Measurements from ENCODE around the gene ITLN1. TPM values are rescaled to one million over a fixed set of nuclear protein-coding genes. Genes with fewer than 3 reads are reported as not detected.
"Not testable (repeated sequence)": the region's sequence is repeated elsewhere in the genome, so short reads cannot be mapped to it uniquely, and the experiment has no call there.

The ITLN1 gene
- 1 to 10 TPM in 3 of 4 donors, under 1 TPM in 1; 0.30 to 4.7 (median 1.9) TPM for polyA plus RNA-seq (ENCODE audit: insufficient read length in 4 of 4)

DNA sequence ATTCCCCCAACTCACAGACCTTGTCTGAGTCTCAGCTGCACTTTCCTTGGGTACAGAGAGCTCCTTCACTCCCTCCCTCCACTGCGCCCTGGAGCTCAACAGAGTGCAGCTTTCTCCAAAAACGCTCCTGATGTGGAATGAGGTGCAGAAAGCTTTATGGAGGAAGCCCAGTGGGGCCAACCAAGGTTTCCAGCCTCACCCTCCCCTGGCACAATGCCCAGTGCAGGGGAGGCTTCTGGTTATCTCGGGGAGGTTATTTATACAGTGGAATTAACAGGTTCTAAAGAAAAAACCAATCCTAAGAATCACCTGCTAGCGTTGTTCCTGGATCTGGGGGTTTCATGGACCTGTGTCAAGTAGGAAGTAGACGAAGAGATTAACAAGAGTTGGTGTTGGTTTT is at the start of gene ITLN1:
ITLN1 (minus strand) TSS at position 139 of the 400 bp plus-strand sequence. CDS start 303 bp downstream, outside the sequence.
- no peak for DNase-seq (ENCODE audit: low read depth in 4 of 4, low spot score in 3 of 4)

DNA sequence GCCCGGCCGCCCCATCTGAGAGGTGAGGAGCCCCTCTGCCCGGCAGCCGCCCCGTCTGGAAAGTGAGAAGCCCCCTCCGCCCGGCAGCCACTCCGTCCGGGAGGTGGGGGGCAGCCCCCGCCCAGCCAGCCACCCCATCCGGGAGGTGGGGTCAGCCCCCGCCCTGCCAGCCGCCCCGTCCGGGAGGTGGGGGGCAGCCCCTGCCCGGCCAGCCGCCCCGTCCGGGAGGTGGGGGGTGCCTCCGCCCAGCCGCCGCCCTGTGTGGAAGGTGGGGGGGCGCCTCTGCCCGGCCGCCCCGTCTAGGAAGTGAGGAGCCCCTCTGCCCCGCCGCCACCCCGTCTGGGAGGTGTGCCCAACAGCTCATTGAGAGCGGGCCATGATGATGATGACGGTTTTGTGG is 48.3 kb upstream of the ITLN1 start:
- DNase-seq (ENCODE audit: low read depth in 4 of 4, low spot score in 3 of 4), result not testable (repeated sequence)

DNA sequence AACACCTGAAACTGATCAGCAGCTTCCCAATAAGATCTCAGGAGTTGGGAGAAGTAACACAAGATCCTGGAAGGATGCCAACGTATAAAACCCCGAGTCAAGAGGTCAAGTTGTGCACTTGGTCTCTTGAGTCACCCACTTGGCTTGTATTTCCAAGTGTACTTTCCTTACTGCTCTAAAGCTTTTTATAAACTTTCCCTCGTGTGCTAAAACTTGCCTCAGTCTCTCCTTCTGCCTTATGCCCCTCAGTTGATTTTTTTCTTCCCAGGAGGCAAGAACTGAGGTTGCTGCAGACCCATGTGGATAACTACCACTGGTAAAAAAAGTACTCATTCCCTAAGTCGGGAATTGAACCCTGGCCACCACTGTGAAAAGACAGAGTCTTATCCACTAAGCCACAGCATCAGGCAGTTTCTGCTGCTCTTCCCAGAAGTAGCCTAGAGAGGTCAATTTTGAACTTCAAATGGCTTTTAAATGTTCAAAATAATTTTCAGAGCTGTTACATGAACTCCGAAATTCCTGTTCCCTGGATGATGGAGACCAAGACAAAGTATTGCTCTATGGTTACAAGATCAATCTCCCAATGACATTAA is 40.8 kb upstream of the ITLN1 start:
- no peak for DNase-seq (ENCODE audit: low read depth in 4 of 4, low spot score in 3 of 4)

DNA sequence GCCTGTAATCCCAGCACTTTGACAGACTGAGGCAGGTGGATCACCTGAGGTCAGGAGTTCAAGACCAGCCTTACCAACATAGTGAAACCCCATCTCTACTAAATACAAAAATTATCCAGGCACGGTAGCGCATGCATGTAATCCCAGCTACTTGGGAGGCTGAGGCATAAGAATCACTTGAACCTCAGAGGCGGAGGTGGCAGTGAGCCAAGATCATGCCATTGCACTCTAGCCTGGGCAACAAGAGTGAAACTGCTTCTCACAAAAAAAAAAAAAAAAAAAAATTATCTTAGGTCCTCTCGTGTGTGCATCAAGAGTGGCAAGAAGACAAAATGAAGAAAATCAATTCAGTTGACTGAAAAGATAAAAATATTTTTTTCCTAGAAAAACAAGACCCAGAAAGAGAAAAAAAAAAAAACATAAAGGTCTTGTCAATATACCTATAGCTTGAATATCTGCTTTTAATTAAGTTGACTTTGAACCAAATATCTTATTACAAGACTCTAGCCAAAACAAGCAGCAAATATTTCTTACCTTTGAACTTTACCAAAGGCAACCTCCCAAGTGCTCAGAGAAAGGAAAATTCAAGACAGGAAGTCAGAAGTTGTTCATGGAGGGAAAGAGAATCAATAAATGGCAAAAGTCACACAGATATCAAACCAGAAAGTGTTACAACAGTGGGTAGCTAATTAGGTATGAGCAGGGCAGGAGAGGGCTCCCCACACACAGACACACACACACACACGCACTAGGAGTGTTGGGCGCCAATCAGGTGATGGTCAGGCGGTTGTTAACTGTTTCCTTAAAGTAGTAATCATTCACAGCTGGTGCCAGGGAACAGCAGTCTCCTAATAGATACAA is 40.0 kb upstream of the ITLN1 start:
- no peak for DNase-seq (ENCODE audit: low read depth in 4 of 4, low spot score in 3 of 4)

DNA sequence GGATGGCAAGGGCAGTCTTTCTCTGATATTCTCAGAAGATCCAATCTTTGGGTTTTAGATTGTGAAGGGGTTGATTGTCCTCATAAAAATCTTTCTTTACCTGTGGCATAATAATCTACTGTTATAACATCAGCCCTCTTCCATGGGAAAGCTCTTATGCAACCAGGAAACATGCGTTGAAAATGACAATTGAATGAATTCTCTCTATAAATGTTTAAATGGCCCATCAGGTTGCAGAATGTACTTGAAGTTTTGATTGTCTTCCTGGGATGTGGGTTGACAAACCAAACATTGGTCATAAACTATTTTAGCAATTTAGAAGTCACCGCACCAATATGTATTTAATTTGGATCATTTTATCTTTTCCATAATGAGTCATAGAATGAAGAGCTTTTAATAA is 31.7 kb upstream of the ITLN1 start:
- DNase-seq (ENCODE audit: low read depth in 4 of 4, low spot score in 3 of 4), result no peak

DNA sequence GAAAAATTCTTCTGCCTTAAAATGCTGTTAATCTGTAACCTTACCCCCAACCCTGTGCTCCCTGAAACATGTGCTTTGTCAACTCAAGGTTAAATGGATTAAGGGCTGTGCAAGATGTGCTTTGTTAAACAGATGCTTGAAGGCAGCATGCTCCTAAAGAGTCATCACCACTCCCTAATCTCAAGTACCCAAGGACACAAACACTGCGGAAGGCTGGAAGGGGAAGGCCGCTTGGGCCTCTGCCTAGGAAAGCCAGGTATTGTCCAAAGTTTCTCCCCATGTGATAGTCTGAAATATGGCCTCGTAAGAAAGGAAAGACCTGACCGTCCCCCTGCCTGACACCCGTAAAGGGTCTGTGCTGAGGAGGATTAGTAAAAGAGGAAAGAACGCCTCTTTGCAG is 28.2 kb upstream of the ITLN1 start:
- DNase-seq (ENCODE audit: low read depth in 4 of 4, low spot score in 3 of 4), result not testable (repeated sequence)

DNA sequence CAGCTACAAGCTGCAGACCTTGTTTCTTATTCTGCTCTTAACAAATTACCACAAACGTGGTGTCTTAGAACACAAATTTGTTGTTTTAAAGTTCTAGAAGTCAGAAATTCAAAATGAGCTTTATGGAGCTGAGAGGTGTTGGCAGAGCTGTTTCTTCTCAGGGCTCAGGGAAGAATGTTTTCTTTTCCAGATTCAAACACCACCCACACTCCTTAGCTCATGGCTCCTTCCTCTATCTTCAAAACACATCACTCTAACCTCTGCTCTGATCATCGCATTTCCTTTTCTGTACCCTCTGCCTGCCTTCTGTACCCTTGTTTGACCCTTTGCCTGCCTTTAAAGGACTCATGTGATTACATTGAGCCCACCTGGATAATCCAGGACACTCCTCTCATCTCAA is 26.9 kb upstream of the ITLN1 start:
- no peak for DNase-seq (ENCODE audit: low read depth in 4 of 4, low spot score in 3 of 4)

DNA sequence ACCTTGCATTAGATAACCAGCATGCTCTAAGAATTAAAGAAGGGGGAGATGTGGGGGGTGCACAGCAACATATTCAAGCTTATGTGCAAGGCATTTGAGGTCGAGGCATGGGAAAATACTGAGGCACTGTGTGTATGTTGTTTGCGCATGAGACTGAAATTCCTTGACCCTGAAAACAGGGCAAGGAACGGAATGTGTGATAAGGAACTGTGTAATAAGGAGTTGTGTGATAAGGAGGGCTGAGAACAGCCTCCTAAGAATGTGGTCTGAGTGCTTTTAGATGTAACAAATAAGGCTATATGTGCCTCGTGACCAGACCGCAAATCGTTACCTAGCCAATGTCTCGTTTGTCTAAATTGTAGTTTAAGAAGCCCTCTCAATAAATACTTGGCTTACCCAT is 26.5 kb upstream of the ITLN1 start:
- DNase-seq (ENCODE audit: low read depth in 4 of 4, low spot score in 3 of 4), result no peak

DNA sequence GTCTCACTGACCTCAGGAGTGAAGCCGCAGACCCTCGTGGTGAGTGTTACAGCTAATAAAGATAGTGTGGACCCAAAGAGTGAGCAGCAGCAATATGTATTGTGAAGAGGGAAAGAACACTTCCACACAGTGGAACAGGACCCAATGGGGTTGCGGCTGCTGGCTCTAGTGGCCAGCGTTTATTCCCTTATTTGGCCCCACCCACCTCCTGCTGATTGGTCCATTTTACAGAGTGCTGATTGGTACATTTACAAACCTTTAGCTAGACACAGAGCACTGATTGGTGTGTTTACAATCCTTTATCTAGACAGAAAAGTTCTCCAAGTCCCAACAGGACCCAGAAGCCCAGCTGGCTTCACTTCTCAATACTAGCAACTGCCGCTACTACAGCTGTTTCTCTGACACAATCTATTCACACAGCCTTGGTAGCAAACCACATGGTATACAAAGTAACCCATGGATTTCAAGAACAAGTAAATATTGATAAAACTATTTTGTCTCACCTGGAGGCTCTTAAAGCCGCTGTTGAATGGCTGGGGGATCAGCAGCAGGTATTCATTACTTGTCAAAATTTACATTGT is 25.3 kb upstream of the ITLN1 start:
- DNase-seq (ENCODE audit: low read depth in 4 of 4, low spot score in 3 of 4), result no peak

DNA sequence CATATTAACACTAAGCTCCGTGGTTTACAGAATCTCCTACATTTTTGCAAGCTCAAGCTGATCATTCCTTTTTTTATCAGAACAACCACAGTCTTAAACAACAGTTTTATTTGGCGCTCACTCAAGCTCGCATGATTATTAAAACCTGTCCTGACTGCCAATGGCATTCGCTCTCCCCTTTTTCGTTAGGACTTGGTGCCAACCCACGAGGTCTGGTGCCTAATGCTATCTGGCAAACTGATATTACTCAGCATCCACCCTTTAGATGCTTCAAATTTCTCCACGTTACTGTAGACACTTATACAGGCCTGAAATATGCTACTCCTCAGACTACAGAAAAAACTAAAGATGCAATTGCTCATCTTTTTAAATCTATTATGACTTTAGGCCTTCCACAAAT is 23.0 kb upstream of the ITLN1 start:
- no peak for DNase-seq (ENCODE audit: low read depth in 4 of 4, low spot score in 3 of 4)

DNA sequence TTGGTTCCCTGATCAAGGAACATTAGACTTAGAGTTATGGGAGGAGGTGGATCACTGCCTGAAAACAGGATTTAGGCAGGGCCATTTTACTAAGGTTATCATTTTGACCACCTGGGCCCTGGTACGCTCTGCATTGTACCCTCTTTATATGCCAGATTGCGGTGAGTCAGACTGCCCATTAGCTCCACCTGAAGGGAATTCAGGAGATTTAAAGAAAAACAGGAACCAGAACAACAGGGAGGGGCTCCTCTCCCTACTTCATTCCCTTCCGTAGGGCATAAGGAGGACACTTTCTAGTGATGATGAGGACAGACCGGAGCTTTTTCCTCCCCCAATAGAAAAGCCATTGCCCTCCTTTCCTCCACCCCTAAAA is 20.6 kb upstream of the ITLN1 start:
- DNase-seq (ENCODE audit: low read depth in 4 of 4, low spot score in 3 of 4), result no peak

DNA sequence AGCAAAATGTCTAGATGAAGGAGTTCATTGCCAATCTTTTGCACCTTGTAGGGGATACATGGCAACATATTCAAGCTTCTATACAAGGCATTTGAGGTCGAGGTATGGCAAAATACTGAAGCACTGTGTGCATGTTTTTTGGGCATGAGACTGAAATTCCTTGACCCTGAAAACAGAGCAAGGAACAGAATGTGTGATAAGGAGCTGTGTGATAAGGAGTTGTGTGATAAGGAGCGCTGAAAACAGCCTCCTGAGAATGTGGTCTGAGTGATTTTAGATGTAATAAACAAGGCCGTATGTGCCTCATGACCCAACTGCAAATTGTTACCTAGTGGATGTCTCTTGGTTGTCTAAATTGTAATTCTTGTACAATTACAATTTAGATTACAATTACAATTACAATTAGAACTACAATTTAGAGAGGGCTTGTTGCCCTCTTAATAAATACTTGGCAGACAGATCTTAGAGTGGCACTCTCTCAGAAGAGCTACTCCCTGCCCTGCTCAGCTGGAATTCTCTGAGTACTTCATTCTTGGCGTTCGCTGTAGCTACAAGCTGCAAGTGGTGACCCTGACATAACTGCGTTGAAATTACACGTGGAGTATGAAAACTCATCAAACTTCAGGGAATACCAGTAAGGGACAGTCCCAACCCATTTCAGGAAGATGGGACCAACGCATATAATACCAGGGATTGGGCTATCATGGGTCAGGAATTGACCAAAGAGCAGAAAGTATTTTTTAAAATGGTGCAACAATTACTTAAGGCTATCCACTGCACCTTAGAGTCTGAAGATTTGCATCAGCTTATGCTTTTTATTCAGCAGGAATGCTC is 20.0 kb upstream of the ITLN1 start:
- DNase-seq (ENCODE audit: low read depth in 4 of 4, low spot score in 3 of 4), result no peak

DNA sequence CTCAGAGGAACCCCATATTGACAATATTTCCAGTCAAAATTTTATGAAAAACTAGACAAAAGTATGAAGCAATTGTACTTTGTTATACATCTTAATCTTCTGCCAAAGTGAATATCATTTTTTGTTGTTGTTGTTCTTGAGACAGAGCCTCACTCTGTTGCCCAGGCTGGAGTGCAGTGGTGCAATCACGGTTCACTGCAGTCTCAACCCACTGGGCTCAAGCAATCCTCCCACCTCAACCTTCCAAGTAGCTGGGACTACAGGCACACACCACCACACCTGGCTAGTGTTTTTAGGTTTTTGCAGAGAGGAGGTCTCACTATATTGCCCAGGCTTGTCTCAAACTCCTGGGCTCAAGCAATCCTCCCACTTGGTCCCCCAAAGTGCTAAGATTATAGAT is 17.3 kb upstream of the ITLN1 start:
- DNase-seq (ENCODE audit: low read depth in 4 of 4, low spot score in 3 of 4), result not testable (repeated sequence)

DNA sequence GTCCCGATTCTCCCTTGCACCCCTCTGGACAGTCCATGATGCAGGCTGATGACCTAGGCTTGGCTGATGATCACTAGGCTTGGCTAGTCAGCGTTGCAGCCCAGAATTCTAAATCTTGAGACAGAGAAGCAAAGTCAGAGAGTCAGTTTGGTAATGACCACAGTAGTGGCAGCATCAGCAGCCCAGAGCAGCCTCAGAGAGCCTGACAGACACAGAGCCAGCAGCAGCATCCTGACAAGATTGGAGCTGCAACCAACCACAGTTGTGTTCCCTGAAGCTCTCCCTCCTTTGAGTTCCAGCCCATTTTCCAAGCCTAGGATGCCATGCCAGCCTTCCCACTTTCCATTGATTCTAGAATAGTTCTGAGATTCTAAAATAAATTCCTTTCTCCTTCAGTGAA is 16.8 kb upstream of the ITLN1 start:
- DNase-seq (ENCODE audit: low read depth in 4 of 4, low spot score in 3 of 4), result no peak

DNA sequence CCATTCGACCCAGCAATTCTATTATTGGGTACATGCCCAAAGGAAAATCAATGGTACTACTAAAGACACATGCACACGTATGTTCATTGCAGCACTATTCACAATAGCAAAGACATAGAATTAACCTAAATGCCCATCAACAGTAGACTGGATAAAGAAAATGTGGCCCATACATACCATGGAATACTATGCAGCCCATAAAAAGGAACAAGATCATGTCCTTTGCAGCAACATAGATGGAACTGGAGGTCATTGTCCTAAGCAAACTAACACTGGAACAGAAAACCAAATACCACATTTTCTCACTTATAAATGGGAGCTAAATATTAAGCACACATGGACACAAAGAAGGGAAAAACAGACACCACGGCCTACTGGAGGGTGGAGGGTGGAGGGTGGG is 15.7 kb upstream of the ITLN1 start:
- not testable (repeated sequence) for DNase-seq (ENCODE audit: low read depth in 4 of 4, low spot score in 3 of 4)

DNA sequence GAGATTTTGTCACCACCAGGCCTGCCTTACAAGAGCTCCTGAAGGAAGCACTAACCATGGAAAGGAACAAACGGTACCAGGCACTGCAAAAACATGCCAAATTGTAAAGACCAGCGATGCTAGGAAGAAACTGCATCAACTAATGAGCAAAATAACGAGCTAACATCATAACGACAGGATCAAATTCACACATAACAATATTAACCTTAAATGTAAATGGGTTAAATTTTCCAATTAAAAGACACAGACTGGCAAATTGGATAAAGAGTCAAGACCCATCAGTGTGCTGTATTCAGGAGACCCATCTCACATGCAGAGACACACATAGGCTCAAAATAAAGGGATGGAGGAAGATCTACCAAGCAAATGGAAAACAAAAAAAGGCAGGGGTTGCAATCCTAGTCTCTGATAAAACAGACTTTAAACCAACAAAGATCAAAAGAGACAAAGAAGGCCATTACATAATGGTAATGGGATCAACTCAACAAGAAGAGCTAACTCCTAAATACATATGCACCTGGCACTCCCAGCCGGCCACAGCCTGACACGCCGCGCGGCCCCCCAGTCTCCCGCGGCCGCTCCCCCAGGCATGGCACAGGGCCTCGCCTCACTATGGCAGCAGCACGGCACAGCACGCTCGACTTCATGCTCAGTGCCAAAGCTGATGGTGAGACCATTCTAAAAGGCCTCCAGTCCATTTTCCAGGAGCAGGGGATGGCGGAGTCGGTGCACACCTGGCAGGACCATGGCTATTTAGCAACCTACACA is 9.6 kb upstream of the ITLN1 start:
- not testable (repeated sequence) for DNase-seq (ENCODE audit: low read depth in 4 of 4, low spot score in 3 of 4)

DNA sequence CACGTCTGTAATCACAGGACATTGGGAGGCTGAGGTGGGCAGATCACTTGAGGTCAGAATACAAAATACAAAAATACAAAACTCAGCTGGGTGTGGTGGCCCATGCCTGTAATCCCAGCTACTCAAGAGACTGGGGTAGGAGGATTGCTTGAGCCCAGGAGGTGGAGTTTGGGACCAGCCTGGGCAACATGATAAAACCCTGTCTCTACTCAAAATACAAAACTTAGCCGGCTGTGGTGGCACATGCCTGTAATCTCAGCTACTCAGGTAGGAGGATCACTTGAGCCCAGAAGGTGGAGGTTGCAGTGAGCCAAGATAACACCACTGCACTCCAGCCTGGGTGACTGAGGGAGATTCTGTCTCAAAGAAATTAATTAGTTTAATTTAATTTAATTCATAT is 6.5 kb upstream of the ITLN1 start:
- no peak for DNase-seq (ENCODE audit: low read depth in 4 of 4, low spot score in 3 of 4)

DNA sequence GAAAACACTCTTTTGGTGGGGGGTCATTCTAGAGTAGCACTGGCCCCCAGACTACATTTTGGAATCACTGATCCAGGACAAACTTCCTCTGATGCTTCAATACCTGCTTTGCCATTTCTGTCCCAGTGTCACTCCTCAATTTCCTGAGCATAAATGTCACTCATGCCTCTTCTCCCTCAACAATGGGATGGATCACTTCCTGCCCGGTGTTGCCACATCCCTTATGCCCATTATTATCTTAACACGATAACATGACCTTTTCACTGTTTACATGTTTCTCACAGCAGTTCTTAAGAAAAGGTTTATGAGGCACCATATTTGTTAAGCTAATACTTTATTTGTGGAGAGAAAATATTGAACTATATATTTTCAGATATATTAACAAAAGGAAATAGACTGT is 3.9 kb upstream of the ITLN1 start:
- DNase-seq (ENCODE audit: low read depth in 4 of 4, low spot score in 3 of 4), result no peak

DNA sequence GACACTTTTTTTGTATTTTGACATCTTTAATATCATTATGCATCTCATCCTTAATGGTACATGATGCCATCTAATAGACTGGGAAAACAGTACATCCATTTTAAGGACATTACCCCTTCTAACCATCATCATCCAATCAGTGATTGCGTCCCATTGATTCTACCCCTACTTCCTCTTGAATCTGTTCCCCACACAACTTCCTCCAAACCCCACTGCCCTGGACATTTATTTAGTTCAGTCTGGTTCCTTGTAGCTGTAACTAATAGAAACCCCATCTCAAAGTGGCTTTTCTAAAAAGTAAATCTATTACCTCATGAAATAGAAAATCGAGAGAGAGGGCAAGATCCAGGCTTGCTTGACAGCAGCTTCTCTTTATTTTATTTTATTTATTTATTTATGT is 2.1 kb upstream of the ITLN1 start:
- DNase-seq (ENCODE audit: low read depth in 4 of 4, low spot score in 3 of 4), result no peak

DNA sequence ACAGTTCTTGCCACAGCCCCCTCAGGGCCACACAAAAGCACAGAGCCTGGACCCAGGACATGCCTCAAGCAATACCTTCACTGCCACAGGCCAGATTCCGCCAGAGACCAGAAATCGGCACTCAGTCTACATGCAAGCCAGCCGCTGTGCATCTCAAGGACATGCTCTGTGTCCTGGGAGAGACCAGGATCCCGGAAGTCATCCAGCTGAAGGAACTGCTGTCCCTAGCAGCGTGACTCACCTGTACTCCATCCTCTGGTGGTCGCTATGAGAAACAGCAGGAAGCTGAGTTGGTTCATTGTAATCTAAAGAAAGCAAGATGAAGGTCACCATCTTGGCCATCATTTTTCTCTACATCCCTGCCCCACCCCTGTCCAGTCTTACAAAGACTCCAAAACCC is 401 bp downstream of the ITLN1 start:
- DNase-seq (ENCODE audit: low read depth in 4 of 4, low spot score in 3 of 4), result no peak
